T-helper 2 cell (primary cell): ENCODE data around the gene ANKS1B.

Experiments used
- DNase-seq, 5 experiments: peaks; one replicate each; pipeline versions ENCODE4 v3.0.0 to v3.0.0-alpha.2; 2012 to 2022

Gene ANKS1B

GRCh38 chr12:98911396-98911795 is 1073.3 kb downstream of the ANKS1B start:
- DNase-seq, result no peak

- no peak for DNase-seq
Measured at GRCh38 chr12:98909746-98910145, 1075.0 kb downstream of the ANKS1B start.

GRCh38 chr12:98908866-98909265 is 1075.9 kb downstream of the ANKS1B start:
- no peak for DNase-seq

GRCh38 chr12:98903875-98904274 is 1080.9 kb downstream of the ANKS1B start:
- no peak for DNase-seq

GRCh38 chr12:98901189-98901588 is 1083.5 kb downstream of the ANKS1B start:
- no peak for DNase-seq

GRCh38 chr12:98896938-98897337 is 1087.8 kb downstream of the ANKS1B start:
- DNase-seq, result peak in 1 of 5 experiments; percentile 5

- DNase-seq, result peak in 1 of 5 experiments; percentile 3
Measured at GRCh38 chr12:98895086-98895651, 1089.6 kb downstream of the ANKS1B start.

- peak in 1 of 5 experiments; percentile 30 for DNase-seq
Measured at GRCh38 chr12:98894412-98895085, 1090.2 kb downstream of the ANKS1B start.

GRCh38 chr12:98893675-98894411 is 1090.9 kb downstream of the ANKS1B start:
- no peak for DNase-seq

GRCh38 chr12:98893126-98893674 is 1091.5 kb downstream of the ANKS1B start:
- DNase-seq, result no peak

- no peak for DNase-seq
Measured at GRCh38 chr12:98885778-98886177, 1099.0 kb downstream of the ANKS1B start.

- DNase-seq, result no peak
Measured at GRCh38 chr12:98883231-98883630, 1101.5 kb downstream of the ANKS1B start.

- DNase-seq, result no peak
Measured at GRCh38 chr12:98882526-98882925, 1102.2 kb downstream of the ANKS1B start.

GRCh38 chr12:98873776-98874175 is 1111.0 kb downstream of the ANKS1B start:
- DNase-seq, result no peak

- DNase-seq, result peak in 1 of 5 experiments; percentile 54
Measured at GRCh38 chr12:98870504-98870903, 1114.2 kb downstream of the ANKS1B start.

- DNase-seq, result no peak
Measured at GRCh38 chr12:98869886-98870503, 1114.7 kb downstream of the ANKS1B start.

- DNase-seq, result no peak
Measured at GRCh38 chr12:98868538-98868937, 1116.2 kb downstream of the ANKS1B start.

- no peak for DNase-seq
Measured at GRCh38 chr12:98868076-98868475, 1116.7 kb downstream of the ANKS1B start.

- DNase-seq, result no peak
Measured at GRCh38 chr12:98864363-98864762, 1120.4 kb downstream of the ANKS1B start.

GRCh38 chr12:98863167-98863566 is 1121.6 kb downstream of the ANKS1B start:
- DNase-seq, result no peak

GRCh38 chr12:98861251-98861650 is 1123.5 kb downstream of the ANKS1B start:
- DNase-seq, result no peak

- DNase-seq, result no peak
Measured at GRCh38 chr12:98856897-98857540, 1127.7 kb downstream of the ANKS1B start.

GRCh38 chr12:98852181-98852580 is 1132.6 kb downstream of the ANKS1B start:
- no peak for DNase-seq
